GM12878 (cell line): Measurements from ENCODE around the gene MEF2C. TPM values are rescaled to one million over a fixed set of nuclear protein-coding genes. Genes with fewer than 3 reads are reported as not detected.

Experiments
- ATAC-seq: fragments of 200-7000 bp; cut with Tn5 transposase; 3 replicates; pipeline ENCODE4 v1.9.1; 2020; ENCODE audit warnings: mild to moderate bottlenecking, moderate library complexity
- BruUV-seq: library from RNA; stranded (reverse); fragments of 400-500 nt; replicated peaks from 2 replicates; lab custom pipeline; 2021; lab: Mats Ljungman, UMichigan
- CTCF ChIA-PET: fragments of 300-600 bp; sonication (Branson Sonifier 250); formaldehyde crosslinking; extraction: SDS; loops from one replicate; lab custom pipeline; 2021; ENCODE audit warnings: inconsistent platforms; lab: Yijun Ruan, JAX
- POLR2A ChIA-PET: fragments of 350-600 bp; formaldehyde crosslinking; extraction: SDS; loops from one replicate; lab custom pipeline; 2021; ENCODE audit warnings: inconsistent platforms; lab: Charles Lee
- RAD21 ChIA-PET: fragments of 300-600 bp; sonication (Branson Sonifier 250); formaldehyde crosslinking; loops from one replicate; lab custom pipeline; 2023; ENCODE audit warnings: antibody characterized with exemption; ENCODE audit not compliant: unreplicated experiment; lab: Charles Lee
- SMC1A ChIA-PET: fragments of 300-600 bp; sonication (Branson Sonifier 250); formaldehyde crosslinking; loops from one replicate; lab custom pipeline; 2023; ENCODE audit not compliant: unreplicated experiment, uncharacterized antibody; lab: Charles Lee
- DNase-seq: peaks from one replicate; pipeline ENCODE4 v3.0.0-alpha.2; 2011; ENCODE audit warnings: low read depth, low spot score
- FAIRE-seq: peaks from 3 replicates; lab custom pipeline; 2011; peaks lifted over from hg19 to GRCh38; lab: Jason Lieb, UNC
- H2AFZ ChIP-seq: 2 replicates; pipeline ENCODE4 v1.6.0; 2011; ENCODE audit warnings: low read depth, low read length, control low read depth; ENCODE audit not compliant: control insufficient read depth
- H3K27ac ChIP-seq: 2 replicates; pipeline ENCODE4 v1.5.1; 2011; ENCODE audit warnings: control low read depth; ENCODE audit not compliant: control insufficient read depth, insufficient read depth
- H3K27me3 ChIP-seq, 2 experiments: replicated peaks in 1 of 2; 2 replicates each; pipeline versions ENCODE4 v1.6.0 to v1.6.1; 2011; ENCODE audit warnings: low read length in 1 of 2; ENCODE audit not compliant: control insufficient read depth in 2 of 2, insufficient read depth in 2 of 2
- H3K36me3 ChIP-seq, 2 experiments: 2 replicates each; pipeline ENCODE4 v1.5.1; 2011; ENCODE audit warnings: low read length in 1 of 2; ENCODE audit not compliant: control insufficient read depth in 2 of 2, insufficient read depth in 2 of 2
- H3K4me1 ChIP-seq: 2 replicates; pipeline ENCODE4 v1.6.1; 2011; ENCODE audit warnings: mild to moderate bottlenecking, low read length, moderate library complexity, mixed read lengths; ENCODE audit not compliant: control insufficient read depth, insufficient read depth
- H3K4me2 ChIP-seq: 2 replicates; pipeline ENCODE4 v1.6.0; 2011; ENCODE audit warnings: control low read depth; ENCODE audit not compliant: control insufficient read depth, insufficient read depth
- H3K4me3 ChIP-seq: fragments of 200-600 bp; sonication (generic); 2 replicates; pipeline ENCODE4 v1.5.1; 2016
- H3K79me2 ChIP-seq: 2 replicates; pipeline ENCODE4 v1.6.0; 2011; ENCODE audit warnings: low read length; ENCODE audit not compliant: control insufficient read depth, insufficient read depth
- H3K9ac ChIP-seq: 2 replicates; pipeline ENCODE4 v1.8.0; 2011; ENCODE audit warnings: low read length, control low read depth, mixed read lengths; ENCODE audit not compliant: control insufficient read depth, insufficient read depth
- H3K9me3 ChIP-seq: replicated peaks from 3 replicates; pipeline ENCODE4 v1.5.1; 2011; ENCODE audit warnings: mild to moderate bottlenecking, low read length; ENCODE audit not compliant: control insufficient read depth, insufficient read depth
- H4K20me1 ChIP-seq: 2 replicates; pipeline ENCODE4 v1.6.0; 2011; ENCODE audit not compliant: control insufficient read depth, insufficient read depth
- ATF7 ChIP-seq: fragments of 450-650 bp; IDR thresholded peaks from 2 replicates; pipeline ENCODE4 v1.6.1; 2016; ENCODE audit warnings: low read depth, mild to moderate bottlenecking
- CBX5 ChIP-seq: sonication (generic); IDR thresholded peaks from 2 replicates; pipeline ENCODE4 v1.6.1; 2016; ENCODE audit warnings: low read depth, moderate library complexity, mild to moderate bottlenecking, inconsistent platforms
- CREM ChIP-seq: IDR thresholded peaks from 2 replicates; pipeline ENCODE4 v1.6.1; 2014; ENCODE audit warnings: antibody characterized with exemption, low read depth
- E2F8 ChIP-seq: fragments of 450-650 bp; IDR thresholded peaks from 2 replicates; pipeline ENCODE4 v1.6.1; 2018; ENCODE audit warnings: mild to moderate bottlenecking, low read depth, moderate library complexity; ENCODE audit not compliant: partially characterized antibody
- HDAC6 ChIP-seq: fragments of 200-600 bp; sonication (generic); IDR thresholded peaks from one replicate; pipeline ENCODE4 v1.8.0; 2017; ENCODE audit warnings: antibody characterized with exemption; ENCODE audit not compliant: unreplicated experiment
- KAT2A ChIP-seq: conservative IDR thresholded peaks from 2 replicates; pipeline ENCODE4 v1.6.1; 2011; ENCODE audit warnings: low read depth, low read length; ENCODE audit not compliant: control insufficient read depth
- KDM1A ChIP-seq: fragments of 200-600 bp; sonication (generic); IDR thresholded peaks from 2 replicates; pipeline ENCODE4 v1.6.1; 2016; ENCODE audit warnings: borderline replicate concordance
- SMC3 ChIP-seq: IDR thresholded peaks from 2 replicates; pipeline ENCODE4 v1.6.1; 2011; ENCODE audit warnings: low read length, improper control_type of control experiment, borderline replicate concordance
- SRF ChIP-seq, 2 experiments: IDR thresholded peaks; 2 replicates each; pipeline ENCODE4 v1.6.1; 2011; ENCODE audit warnings: low read depth in 2 of 2, low read length in 2 of 2, mild to moderate bottlenecking in 1 of 2, moderate library complexity in 1 of 2
- TARDBP ChIP-seq: IDR thresholded peaks from 2 replicates; pipeline ENCODE4 v1.6.1; 2016; ENCODE audit warnings: borderline replicate concordance
- WGBS: methylation state at CpG from one replicate; pipeline ENCODE4 v1.1.6; 2016; ENCODE audit warnings: low lambda C conversion rate; ENCODE audit not compliant: insufficient replicate concordance, insufficient coverage; ENCODE audit errors: missing lambda C conversion rate; 5-methylcytosine and 5-hydroxymethylcytosine counted together
- in situ Hi-C: fragments of 300-500 bp; cut with MboI; formaldehyde crosslinking; loops from 9 replicates; pipeline ENCODE4 v1.14.3; 2018; ENCODE audit warnings: mixed read lengths
- intact Hi-C: fragments of 100-400 bp; cut with micrococcal nuclease; formaldehyde crosslinking; loops from one replicate; pipeline ENCODE4 v1.14.2; 2022; ENCODE audit not compliant: unreplicated experiment
- polyA plus RNA-seq, 11 experiments: library from polyadenylated mRNA; depleted of rRNA in 4 of 11; unstranded in 6 of 11; stranded (reverse) in 5 of 11; fragments of >200 nt; fragmentation: Nextera tagmentation in 4 of 11; fragmentation: Illumina TruSeq in 1 of 11; extraction: Ambion mirVana in 4 of 11; extraction: Trizol in 1 of 11; gene quantifications; 1 replicate in 1 of 11; 2 replicates in 10 of 11; pipeline versions ENCODE4 v1.2.1 to v1.2.3, GENCODE V29; 2011 to 2016; ENCODE audit warnings: inconsistent platforms in 2 of 11, missing spikeins in 2 of 11, low read depth in 1 of 11
- total RNA-seq, 4 experiments: library from RNA; depleted of rRNA in 3 of 4; stranded (reverse); fragments of >200 nt in 3 of 4; fragmentation: Illumina TruSeq in 1 of 4; extraction: Trizol in 1 of 4; gene quantifications; 2 replicates each; pipeline versions ENCODE4 v1.2.1 to v1.2.3, GENCODE V29; 2013 to 2021

The MEF2C gene
- total and polyA plus RNA-seq, 10 of the 15 experiments (the other 5 are each of a cell fraction or from before 2014, with no cell fraction given) = 104 to 225 (median 180) TPM

- Histone ChIP-seq H3K36me3 (no peaks in the 10 kb centered on the region), H3K4me3 (no peak overlapping the region), H3K27me3 (peaks cover 0 to 34% of the 10 kb centered on the region in 2 experiments), H3K79me2 (no peaks in the 10 kb centered on the region), H3K27ac (no peak overlapping the region), H2AFZ (no peak overlapping the region), H3K9ac (no peak overlapping the region), H3K4me1 (peaks cover 6% of the 10 kb centered on the region), H3K9me3 (no peaks in the 10 kb centered on the region; the same call in 2 of the 3 replicates), H4K20me1 (no peaks in the 10 kb centered on the region), H3K4me2 (no peak overlapping the region)
- WGBS = 43% methylated on average over 3 of the region's 3 CpGs
- ChIA-PET CTCF (interaction anchor here (1.0 kb wide), 1 partner anchor 13 kb away, joined by 3 read pairs; no protein-coding TSS in a partner anchor), POLR2A (interaction anchor here (0.7 kb wide), 1 partner anchor 18 kb away, joined by 3 read pairs; no protein-coding TSS in a partner anchor), SMC1A (interaction anchor here (1.0 kb wide), 1 partner anchor 11 kb away, joined by 3 read pairs; no protein-coding TSS in a partner anchor), RAD21 (no interaction called here)
- no peak for DNase-seq
- ATAC-seq = no peak
- no peak for FAIRE-seq
- TF ChIP-seq TARDBP (no peak), KAT2A (no peak), E2F8 (no peak), ATF7 (no peak), HDAC6 (no peak), SMC3 (no peak), CBX5 (no peak), CREM (no peak), SRF (IDR thresholded peaks at IDR 0.05; ENCODE audit: low read depth in 2 of 2, low read length in 2 of 2) (no peak), KDM1A (no peak)
- intact Hi-C loops = loop anchor here (5.0 to 10.0 kb wide), 2 partner anchors 165 to 1257 kb away; partner anchors contain the start of gene CCNH
- BruUV-seq = no TSS peak
- in situ Hi-C loops = loop anchor here (10.0 kb wide), 1 partner anchor 405 kb away; the partner anchor contains the start of gene TMEM161B
Measured at GRCh38 chr5:88669371-88670050, 213.5 kb downstream of the MEF2C start.
